ENCODE data around the gene ERC1.
"Not testable (repeated sequence)": the region's sequence is repeated elsewhere in the genome, so short reads cannot be mapped to it uniquely, and the experiment has no call there.

ERC1 gene

DNA sequence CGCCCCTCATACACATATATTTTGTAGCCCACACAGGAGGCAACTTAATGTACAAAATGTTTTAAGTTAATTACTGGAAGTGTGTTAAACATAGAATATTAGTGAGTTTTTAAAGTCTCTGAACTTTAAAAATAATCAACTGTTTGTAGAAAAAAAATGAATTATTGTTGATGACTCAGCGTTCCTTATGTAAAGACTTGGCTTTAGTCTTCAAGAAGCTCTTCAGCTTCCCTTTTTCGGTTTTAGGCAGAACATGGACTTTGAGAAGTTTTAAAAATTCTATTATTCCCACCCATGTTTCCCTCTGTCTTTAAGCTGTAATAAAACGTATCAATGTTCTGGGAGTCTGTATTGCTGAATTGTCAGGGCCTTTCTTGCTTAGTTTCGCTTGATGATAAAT lies 333.9 kb downstream of the ERC1 start:
- no peak overlapping the region for H3K27ac Mint-ChIP-seq
- H3K27me3 Mint-ChIP-seq: no peaks in the 10 kb centered on the region
- no peak for DNase-seq
- H3K4me3 Mint-ChIP-seq: no peak overlapping the region
- no peaks in the 10 kb centered on the region for H3K9me3 Mint-ChIP-seq
- peaks cover 5% of the 10 kb centered on the region for H3K36me3 Mint-ChIP-seq (ENCODE audit: low read depth)
- peaks cover 23% of the 10 kb centered on the region for H3K4me1 Mint-ChIP-seq (ENCODE audit: low read depth)

DNA sequence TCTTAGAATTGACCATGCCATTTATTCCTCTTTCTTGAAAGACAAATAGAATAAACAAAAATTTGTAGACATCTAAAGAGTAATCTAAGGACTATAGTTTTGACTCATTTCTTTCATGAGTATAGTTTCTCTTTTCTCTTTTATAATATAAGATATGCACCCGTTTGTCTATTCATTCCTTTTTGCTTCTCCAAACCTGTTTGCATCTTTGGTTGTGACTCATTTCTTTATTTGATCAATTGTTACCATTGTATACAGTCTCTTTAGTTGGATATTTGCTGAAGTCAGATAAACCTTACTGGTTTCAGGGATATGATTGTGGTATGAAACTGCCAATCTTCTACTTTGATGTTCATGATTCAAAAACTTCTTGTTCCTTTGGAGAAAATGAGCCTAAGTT lies 334.6 kb downstream of the ERC1 start:
- peak overlapping the region; percentile 41 for H3K27ac Mint-ChIP-seq
- H3K4me1 Mint-ChIP-seq (ENCODE audit: low read depth): peaks cover 23% of the 10 kb centered on the region
- no peak overlapping the region for H3K4me3 Mint-ChIP-seq
- H3K27me3 Mint-ChIP-seq: no peaks in the 10 kb centered on the region
- no peaks in the 10 kb centered on the region for H3K9me3 Mint-ChIP-seq
- no peak for DNase-seq
- peaks cover 4% of the 10 kb centered on the region for H3K36me3 Mint-ChIP-seq (ENCODE audit: low read depth)

DNA sequence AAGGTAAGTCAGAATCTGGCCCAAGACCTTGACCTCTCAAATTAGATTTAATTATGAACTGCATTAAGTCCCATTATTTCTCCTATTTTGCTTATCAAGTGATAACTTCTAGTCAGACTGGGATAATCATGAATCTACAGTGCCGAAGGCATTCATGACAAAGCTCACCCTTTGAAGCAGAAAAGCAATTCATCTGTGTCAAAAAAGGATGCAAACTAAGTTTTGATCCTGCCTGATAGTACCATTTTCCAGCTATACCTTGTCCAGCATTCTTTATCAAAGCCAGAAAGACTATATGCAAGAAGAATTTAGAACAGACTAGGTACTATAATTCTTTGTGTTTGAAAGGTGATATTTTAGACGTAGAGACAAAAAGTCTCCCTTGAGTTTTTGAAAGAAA lies 335.2 kb downstream of the ERC1 start:
- H3K27me3 Mint-ChIP-seq: no peaks in the 10 kb centered on the region
- H3K27ac Mint-ChIP-seq: peak overlapping the region; percentile 41
- peaks cover 23% of the 10 kb centered on the region for H3K4me1 Mint-ChIP-seq (ENCODE audit: low read depth)

DNA sequence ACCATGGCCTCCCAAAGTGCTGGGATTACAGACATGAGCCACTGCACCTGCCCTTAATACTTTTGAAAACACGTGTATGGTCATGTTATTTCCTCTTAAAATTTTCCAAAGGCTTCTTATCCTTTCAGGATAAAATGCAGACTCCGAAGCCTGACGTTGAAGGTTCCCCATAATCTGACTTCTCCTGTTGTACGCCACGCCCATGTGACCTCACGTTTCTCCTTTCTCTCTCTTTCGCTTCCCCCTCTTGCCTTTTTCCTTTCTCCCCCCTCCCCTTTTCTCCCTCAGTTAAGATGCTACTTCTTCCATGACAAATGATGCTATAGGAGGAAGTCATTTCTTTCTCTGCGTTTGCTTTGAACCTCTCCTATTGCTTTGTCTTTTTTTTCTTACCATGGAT lies 337.4 kb downstream of the ERC1 start:
- Mint-ChIP-seq H3K27ac (no peak overlapping the region), H3K27me3 (no peaks in the 10 kb centered on the region), H3K9me3 (no peaks in the 10 kb centered on the region), H3K4me1 (ENCODE audit: low read depth) (peaks cover 15% of the 10 kb centered on the region), H3K36me3 (ENCODE audit: low read depth) (peaks cover 8% of the 10 kb centered on the region), H3K4me3 (no peak overlapping the region)
- DNase-seq: no peak

More for the DNA sequence above, 335.2 kb downstream of the ERC1 start:
- Mint-ChIP-seq H3K9me3 (no peaks in the 10 kb centered on the region), H3K36me3 (ENCODE audit: low read depth) (peaks cover 4% of the 10 kb centered on the region), H3K4me3 (no peak overlapping the region)
- no peak for DNase-seq

DNA sequence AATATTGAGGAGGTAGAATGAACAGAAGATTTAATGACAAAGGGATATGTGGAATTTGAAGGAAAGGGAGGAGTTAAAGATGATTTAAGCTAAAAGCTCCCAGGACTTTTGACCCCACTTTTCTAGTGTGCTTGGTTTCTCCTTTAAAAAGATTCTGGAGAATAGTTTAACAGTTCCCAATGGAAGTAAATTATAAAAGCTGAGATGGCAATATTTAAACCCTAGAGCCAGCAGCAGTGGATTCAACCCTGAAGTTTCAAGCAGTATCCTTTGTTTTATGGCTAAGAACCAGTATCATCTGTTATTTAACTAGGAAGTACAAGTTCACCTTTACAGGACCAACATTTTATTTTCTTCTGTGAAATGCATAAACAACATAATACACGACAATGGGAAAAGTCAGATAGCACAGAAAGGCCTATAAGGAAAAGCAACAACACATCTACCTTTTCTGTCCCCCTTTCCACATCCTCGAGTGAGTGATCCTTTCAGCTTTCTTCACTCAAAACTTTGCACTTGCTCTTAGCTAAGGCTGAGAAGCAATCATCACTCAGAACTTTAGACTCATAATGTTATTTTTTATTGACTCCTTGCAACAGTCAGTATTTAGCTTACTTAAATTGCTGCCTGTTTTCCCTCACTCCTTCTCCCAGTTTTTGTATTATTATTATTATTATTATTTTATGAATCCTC lies 338.9 kb downstream of the ERC1 start:
- Mint-ChIP-seq H3K9me3 (no peaks in the 10 kb centered on the region), H3K36me3 (ENCODE audit: low read depth) (peaks cover 11% of the 10 kb centered on the region), H3K27me3 (no peaks in the 10 kb centered on the region), H3K4me3 (no peak overlapping the region), H3K4me1 (ENCODE audit: low read depth) (peaks cover 14% of the 10 kb centered on the region), H3K27ac (no peak overlapping the region)
- DNase-seq: no peak

DNA sequence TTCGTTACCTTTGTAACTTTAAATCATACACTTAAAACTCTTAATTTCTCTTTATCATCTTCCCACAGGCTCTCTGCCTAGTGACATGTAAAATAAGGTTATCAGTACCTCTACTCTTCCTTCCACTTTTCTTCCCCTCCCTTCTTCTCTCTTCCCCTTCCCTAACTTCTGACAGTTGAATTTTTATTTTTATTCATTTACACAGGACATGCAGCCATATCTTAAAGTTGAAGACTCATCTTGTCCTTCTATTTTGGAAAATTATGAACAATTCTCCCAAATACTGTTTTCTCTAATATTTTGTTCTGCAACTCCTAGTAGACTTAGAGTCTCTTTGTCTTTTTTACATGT lies 339.4 kb downstream of the ERC1 start:
- H3K27ac Mint-ChIP-seq: no peak overlapping the region
- no peaks in the 10 kb centered on the region for H3K9me3 Mint-ChIP-seq
- no peak overlapping the region for H3K4me3 Mint-ChIP-seq
- H3K36me3 Mint-ChIP-seq (ENCODE audit: low read depth): peaks cover 11% of the 10 kb centered on the region
- peaks cover 10% of the 10 kb centered on the region for H3K4me1 Mint-ChIP-seq (ENCODE audit: low read depth)
- H3K27me3 Mint-ChIP-seq: no peaks in the 10 kb centered on the region
- no peak for DNase-seq

DNA sequence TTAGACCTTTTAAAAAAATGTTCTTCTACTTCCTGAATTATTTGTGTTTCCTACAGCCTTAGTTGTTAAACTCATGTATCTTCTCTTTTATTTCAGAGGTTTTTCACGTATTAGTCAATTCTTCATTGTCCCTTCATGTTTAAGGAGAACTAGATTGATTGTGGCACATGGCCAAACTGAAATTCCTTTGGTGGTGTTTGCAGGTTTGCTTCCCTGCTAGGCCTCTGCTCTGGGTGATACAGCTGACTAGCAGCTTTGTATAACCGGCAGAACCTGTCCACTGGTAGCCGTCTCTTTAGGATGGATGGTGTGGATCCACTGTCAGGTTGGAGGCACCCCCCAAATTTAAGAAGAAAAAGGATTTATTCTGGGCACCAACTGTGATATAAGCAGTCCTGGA lies 341.3 kb downstream of the ERC1 start:
- DNase-seq: no peak
- H3K9me3 Mint-ChIP-seq: no peaks in the 10 kb centered on the region
- no peaks in the 10 kb centered on the region for H3K4me1 Mint-ChIP-seq (ENCODE audit: low read depth)
- no peaks in the 10 kb centered on the region for H3K27me3 Mint-ChIP-seq
- peaks cover 7% of the 10 kb centered on the region for H3K36me3 Mint-ChIP-seq (ENCODE audit: low read depth)
- H3K27ac Mint-ChIP-seq: no peak overlapping the region
- H3K4me3 Mint-ChIP-seq: no peak overlapping the region

DNA sequence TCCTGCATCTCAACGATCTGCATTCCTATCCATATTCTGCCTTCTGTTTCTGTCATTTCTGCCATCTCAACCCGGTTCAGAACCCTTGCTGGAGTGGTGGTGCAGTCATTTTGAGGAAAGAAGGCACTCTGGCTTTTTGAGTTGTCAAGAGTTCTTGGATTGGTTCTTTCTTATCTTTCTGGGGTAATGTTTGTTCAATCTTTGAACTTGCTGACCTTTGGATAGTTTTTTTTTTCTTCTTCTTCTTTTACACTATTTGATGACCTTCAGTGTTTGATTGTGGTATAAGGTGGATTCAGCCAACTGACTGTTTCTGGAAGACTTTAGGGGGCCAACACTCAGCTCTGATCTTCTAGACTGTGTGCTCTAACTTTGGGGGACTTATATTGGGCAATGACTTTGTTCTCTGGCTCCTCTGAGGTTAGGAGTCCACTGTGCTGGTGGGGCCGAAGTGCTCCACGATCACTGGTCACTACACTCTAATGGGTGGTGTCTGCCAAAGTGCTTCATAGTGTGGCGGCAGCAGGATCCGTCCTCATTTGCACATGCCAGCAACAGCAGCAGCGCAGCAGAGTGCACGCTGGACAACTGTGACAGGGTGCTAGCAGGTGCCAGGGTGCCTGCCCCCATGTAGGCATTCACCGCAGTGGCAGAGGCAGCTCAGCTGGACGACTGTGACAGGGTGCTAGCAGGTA lies 347.6 kb downstream of the ERC1 start:
- DNase-seq: no peak
- Mint-ChIP-seq H3K4me1 (ENCODE audit: low read depth) (peaks cover 2% of the 10 kb centered on the region), H3K9me3 (peaks cover 2% of the 10 kb centered on the region), H3K27ac (no peak overlapping the region), H3K27me3 (no peaks in the 10 kb centered on the region), H3K4me3 (no peak overlapping the region), H3K36me3 (ENCODE audit: low read depth) (peaks cover 14% of the 10 kb centered on the region)

DNA sequence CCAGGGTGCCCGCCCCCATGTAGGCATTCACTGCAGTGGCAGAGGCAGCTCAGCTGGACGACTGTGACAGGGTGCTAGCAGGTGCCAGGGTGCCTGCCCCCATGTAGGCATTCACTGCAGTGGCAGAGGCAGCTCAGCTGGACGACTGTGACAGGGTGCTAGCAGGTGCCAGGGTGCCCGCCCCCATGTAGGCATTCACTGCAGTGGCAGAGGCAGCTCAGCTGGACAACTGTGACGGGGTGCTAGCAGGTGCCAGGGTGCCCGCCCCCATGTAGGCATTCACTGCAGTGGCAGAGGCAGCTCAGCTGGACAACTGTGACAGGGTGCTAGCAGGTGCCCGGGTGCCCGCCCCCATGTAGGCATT lies 348.1 kb downstream of the ERC1 start:
- not testable (repeated sequence) for H3K27me3 Mint-ChIP-seq; H3K27ac Mint-ChIP-seq; H3K4me1 Mint-ChIP-seq (ENCODE audit: low read depth); DNase-seq; H3K9me3 Mint-ChIP-seq; H3K4me3 Mint-ChIP-seq
- peaks cover 11% of the 10 kb centered on the region for H3K36me3 Mint-ChIP-seq (ENCODE audit: low read depth)

DNA sequence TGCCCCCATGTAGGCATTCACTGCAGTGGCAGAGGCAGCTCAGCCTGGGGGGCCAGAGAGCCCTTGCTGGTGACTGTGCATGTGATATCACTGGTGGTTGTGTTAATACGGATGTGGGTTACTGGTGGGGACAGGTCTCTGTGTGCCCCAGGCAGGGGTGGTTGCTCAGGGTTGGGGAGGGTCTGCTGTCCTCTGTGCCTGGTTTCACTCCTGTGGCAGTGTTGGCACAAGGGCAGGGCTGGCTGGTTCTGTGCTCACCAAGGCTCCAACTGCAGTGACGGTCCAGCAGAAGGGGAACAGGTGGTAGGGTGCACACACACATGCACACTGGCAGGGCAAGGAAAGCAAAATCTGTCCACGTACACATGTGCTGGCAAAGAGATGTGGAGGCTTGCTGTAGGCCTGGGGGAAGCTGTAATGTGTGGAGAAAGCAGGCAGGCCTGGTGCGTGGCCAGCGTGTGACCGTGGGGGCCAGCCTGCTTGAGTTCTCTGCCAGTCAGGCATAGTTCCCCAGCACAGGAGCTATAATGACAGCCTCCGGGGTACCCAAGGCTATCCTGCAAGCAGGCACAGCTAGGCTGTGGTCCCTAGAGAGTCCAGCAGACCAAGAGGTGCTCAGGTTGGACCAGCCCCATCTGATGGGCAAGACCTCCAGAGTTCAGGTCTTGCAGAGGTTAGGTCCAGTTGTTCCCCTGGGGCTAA lies 348.7 kb downstream of the ERC1 start:
- no peak overlapping the region for H3K4me3 Mint-ChIP-seq
- peaks cover 2% of the 10 kb centered on the region for H3K9me3 Mint-ChIP-seq
- H3K4me1 Mint-ChIP-seq (ENCODE audit: low read depth): peaks cover 4% of the 10 kb centered on the region
- no peak overlapping the region for H3K27ac Mint-ChIP-seq
- DNase-seq: no peak
- no peaks in the 10 kb centered on the region for H3K27me3 Mint-ChIP-seq
- H3K36me3 Mint-ChIP-seq (ENCODE audit: low read depth): peaks cover 11% of the 10 kb centered on the region

DNA sequence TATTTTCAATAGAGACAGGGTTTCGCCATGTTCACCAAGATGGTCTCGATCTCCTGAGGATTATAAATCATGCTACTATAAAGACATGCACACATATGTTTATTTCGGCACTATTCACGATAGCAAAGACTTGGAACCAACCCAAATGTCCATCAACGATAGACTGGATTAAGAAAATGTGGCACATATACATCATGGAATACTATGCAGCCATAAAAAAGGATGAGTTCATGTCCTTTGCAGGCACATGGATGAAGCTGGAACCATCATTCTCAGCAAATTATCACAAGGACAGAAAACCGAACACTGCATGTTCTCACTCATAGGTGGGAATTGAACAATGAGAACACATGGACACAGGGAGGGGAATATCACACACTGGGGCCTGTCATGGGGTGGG lies 350.2 kb downstream of the ERC1 start:
- H3K27me3 Mint-ChIP-seq; H3K4me3 Mint-ChIP-seq; H3K27ac Mint-ChIP-seq; H3K9me3 Mint-ChIP-seq; DNase-seq; H3K4me1 Mint-ChIP-seq (ENCODE audit: low read depth): not testable (repeated sequence)
- peaks cover 11% of the 10 kb centered on the region for H3K36me3 Mint-ChIP-seq (ENCODE audit: low read depth)

DNA sequence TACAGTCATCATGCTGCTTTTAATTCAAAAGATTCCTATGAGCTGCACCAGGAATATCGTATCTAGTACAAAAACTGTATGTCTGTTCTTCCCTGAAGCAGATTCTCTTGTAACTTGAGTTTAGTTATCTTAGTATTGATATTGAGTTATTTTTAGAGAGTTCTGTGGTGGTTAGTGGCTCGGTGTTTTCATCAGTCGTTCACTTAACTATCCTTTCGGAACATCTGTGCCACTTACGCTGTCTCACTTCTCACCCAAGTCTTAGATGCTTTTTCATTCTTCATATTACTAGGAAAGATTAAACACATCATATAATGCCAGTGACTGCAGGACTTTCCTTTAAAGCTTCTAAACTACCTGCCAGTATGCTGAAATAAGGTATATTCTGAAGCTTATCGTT lies 352.4 kb downstream of the ERC1 start:
- H3K36me3 Mint-ChIP-seq (ENCODE audit: low read depth): peaks cover 11% of the 10 kb centered on the region
- H3K4me3 Mint-ChIP-seq: no peak overlapping the region
- H3K27ac Mint-ChIP-seq: no peak overlapping the region
- DNase-seq: no peak
- H3K27me3 Mint-ChIP-seq: no peaks in the 10 kb centered on the region
- peaks cover 2% of the 10 kb centered on the region for H3K9me3 Mint-ChIP-seq
- H3K4me1 Mint-ChIP-seq (ENCODE audit: low read depth): peaks cover 4% of the 10 kb centered on the region

DNA sequence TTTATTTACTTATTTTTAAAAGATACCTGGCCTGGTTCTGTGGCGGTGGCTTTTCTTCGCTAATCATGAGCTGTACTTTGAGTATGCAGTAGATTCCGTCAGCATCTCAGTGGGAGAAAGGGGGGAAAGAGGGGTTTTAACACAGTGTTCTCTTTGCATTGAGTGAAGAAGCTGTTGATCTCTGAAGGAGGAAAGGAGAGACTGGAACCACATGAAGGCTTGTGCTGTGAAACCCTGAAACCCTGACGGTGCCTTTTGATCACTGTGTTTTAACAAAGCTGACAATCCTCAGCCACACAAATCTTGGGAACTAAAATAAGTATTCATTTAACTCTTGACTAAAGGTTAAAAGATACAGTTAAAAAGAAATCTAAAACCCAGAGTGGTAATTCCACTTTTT lies 353.2 kb downstream of the ERC1 start:
- no peaks in the 10 kb centered on the region for H3K27me3 Mint-ChIP-seq
- H3K9me3 Mint-ChIP-seq: peaks cover 2% of the 10 kb centered on the region
- no peak overlapping the region for H3K4me3 Mint-ChIP-seq
- peak overlapping the region; percentile 44 for H3K27ac Mint-ChIP-seq
- peaks cover 4% of the 10 kb centered on the region for H3K4me1 Mint-ChIP-seq (ENCODE audit: low read depth)
- no peak for DNase-seq
- H3K36me3 Mint-ChIP-seq (ENCODE audit: low read depth): peaks cover 14% of the 10 kb centered on the region

DNA sequence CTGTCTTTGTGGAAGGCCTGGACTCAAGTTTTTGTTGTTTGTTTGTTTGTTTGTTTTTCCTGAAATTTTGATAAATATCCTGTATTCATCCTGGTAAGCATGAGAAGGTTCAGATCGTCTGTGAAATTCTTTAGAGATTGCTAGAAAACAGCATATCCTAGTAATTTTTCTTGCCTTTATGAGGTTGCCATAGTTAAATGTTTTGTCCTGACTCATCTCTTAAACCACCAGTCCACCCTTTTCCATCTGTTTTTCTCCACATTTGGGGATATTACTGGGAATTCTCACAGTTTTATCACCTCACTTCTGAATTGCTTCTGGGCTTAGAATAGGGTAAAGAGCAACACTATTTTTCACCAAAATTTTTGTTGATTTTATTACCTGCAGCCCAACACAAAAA lies 355.1 kb downstream of the ERC1 start:
- Mint-ChIP-seq H3K4me1 (ENCODE audit: low read depth) (peaks cover 4% of the 10 kb centered on the region), H3K36me3 (ENCODE audit: low read depth) (peaks cover 8% of the 10 kb centered on the region), H3K4me3 (no peak overlapping the region), H3K27ac (no peak overlapping the region), H3K9me3 (peaks cover 2% of the 10 kb centered on the region), H3K27me3 (no peaks in the 10 kb centered on the region)
- no peak for DNase-seq

DNA sequence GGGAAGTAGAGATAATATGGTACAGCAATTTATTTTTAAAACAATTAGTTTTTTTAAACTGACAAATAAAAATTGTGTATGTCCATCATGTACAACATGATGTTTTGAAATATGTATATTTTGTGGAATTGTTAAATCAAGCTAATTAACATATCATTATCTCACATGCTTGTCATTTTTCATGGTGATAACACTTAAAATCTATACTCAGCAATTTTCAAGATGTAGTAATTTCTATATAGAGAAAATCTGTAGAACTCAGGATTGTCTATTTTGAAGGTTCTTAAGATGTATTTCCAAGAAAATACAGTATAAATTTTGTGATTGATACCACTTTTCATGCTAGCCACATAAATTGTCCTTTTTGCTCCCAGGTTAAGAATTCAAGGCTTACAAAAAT lies 356.3 kb downstream of the ERC1 start:
- Mint-ChIP-seq H3K4me3 (no peak overlapping the region), H3K27ac (no peak overlapping the region), H3K36me3 (ENCODE audit: low read depth) (peaks cover 5% of the 10 kb centered on the region), H3K4me1 (ENCODE audit: low read depth) (peaks cover 4% of the 10 kb centered on the region), H3K9me3 (no peaks in the 10 kb centered on the region), H3K27me3 (no peaks in the 10 kb centered on the region)
- no peak for DNase-seq
